Activated naive CD4-positive, alpha-beta T cell treated with anti-CD3 and anti-CD28 coated beads, Interleukin-2, amount 50 U/mL, for 72 hours (primary cell): ENCODE results near the gene C17orf58. TPM values are rescaled to one million over a fixed set of nuclear protein-coding genes. Genes with fewer than 3 reads are reported as not detected.

Experiments used
- total RNA-seq, 2 donors: library from RNA; stranded (reverse); gene quantifications; one replicate each; pipeline ENCODE4 v1.2.3, GENCODE V29; 2022

Gene C17orf58
- total RNA-seq, 2 donors from 2014 or later: 12.6 to 17.6 TPM

Other genes starting within 250 kb of the C17orf58 start
- gene BPTF, start 171.0 kb downstream of the C17orf58 start, total RNA-seq: 100 to 1,000 TPM in 1 of 2 donors, 10 to 100 TPM in 1; 59.1 to 101 TPM
- gene KPNA2, start 39.3 kb upstream of the C17orf58 start, total RNA-seq: 100 to 1,000 TPM; 150 to 274 TPM